GM12878 (cell line): ENCODE data around the gene PCED1B. TPM values are rescaled to one million over a fixed set of nuclear protein-coding genes. Genes with fewer than 3 reads are reported as not detected.

ENCODE experiments used
- ATAC-seq: fragments of 200-7000 bp; cut with Tn5 transposase; 3 replicates; pipeline ENCODE4 v1.9.1; 2020; ENCODE audit warnings: mild to moderate bottlenecking, moderate library complexity
- BruUV-seq: library from RNA; stranded (reverse); fragments of 400-500 nt; replicated peaks from 2 replicates; lab custom pipeline; 2021; lab: Mats Ljungman, UMichigan
- CTCF ChIA-PET: fragments of 300-600 bp; sonication (Branson Sonifier 250); formaldehyde crosslinking; extraction: SDS; loops from one replicate; lab custom pipeline; 2021; ENCODE audit warnings: inconsistent platforms; lab: Yijun Ruan, JAX
- POLR2A ChIA-PET: fragments of 350-600 bp; formaldehyde crosslinking; extraction: SDS; loops from one replicate; lab custom pipeline; 2021; ENCODE audit warnings: inconsistent platforms; lab: Charles Lee
- RAD21 ChIA-PET: fragments of 300-600 bp; sonication (Branson Sonifier 250); formaldehyde crosslinking; loops from one replicate; lab custom pipeline; 2023; ENCODE audit warnings: antibody characterized with exemption; ENCODE audit not compliant: unreplicated experiment; lab: Charles Lee
- SMC1A ChIA-PET: fragments of 300-600 bp; sonication (Branson Sonifier 250); formaldehyde crosslinking; loops from one replicate; lab custom pipeline; 2023; ENCODE audit not compliant: unreplicated experiment, uncharacterized antibody; lab: Charles Lee
- DNase-seq: peaks from one replicate; pipeline ENCODE4 v3.0.0-alpha.2; 2011; ENCODE audit warnings: low read depth, low spot score
- FAIRE-seq: peaks from 3 replicates; lab custom pipeline; 2011; peaks lifted over from hg19 to GRCh38; lab: Jason Lieb, UNC
- H2AFZ ChIP-seq: 2 replicates; pipeline ENCODE4 v1.6.0; 2011; ENCODE audit warnings: low read depth, low read length, control low read depth; ENCODE audit not compliant: control insufficient read depth
- H3K27ac ChIP-seq: 2 replicates; pipeline ENCODE4 v1.5.1; 2011; ENCODE audit warnings: control low read depth; ENCODE audit not compliant: control insufficient read depth, insufficient read depth
- H3K27me3 ChIP-seq, 2 experiments: replicated peaks in 1 of 2; 2 replicates each; pipeline versions ENCODE4 v1.6.0 to v1.6.1; 2011; ENCODE audit warnings: low read length in 1 of 2; ENCODE audit not compliant: control insufficient read depth in 2 of 2, insufficient read depth in 2 of 2
- H3K36me3 ChIP-seq, 2 experiments: 2 replicates each; pipeline ENCODE4 v1.5.1; 2011; ENCODE audit warnings: low read length in 1 of 2; ENCODE audit not compliant: control insufficient read depth in 2 of 2, insufficient read depth in 2 of 2
- H3K4me1 ChIP-seq: 2 replicates; pipeline ENCODE4 v1.6.1; 2011; ENCODE audit warnings: mild to moderate bottlenecking, low read length, moderate library complexity, mixed read lengths; ENCODE audit not compliant: control insufficient read depth, insufficient read depth
- H3K4me2 ChIP-seq: 2 replicates; pipeline ENCODE4 v1.6.0; 2011; ENCODE audit warnings: control low read depth; ENCODE audit not compliant: control insufficient read depth, insufficient read depth
- H3K4me3 ChIP-seq: fragments of 200-600 bp; sonication (generic); 2 replicates; pipeline ENCODE4 v1.5.1; 2016
- H3K79me2 ChIP-seq: 2 replicates; pipeline ENCODE4 v1.6.0; 2011; ENCODE audit warnings: low read length; ENCODE audit not compliant: control insufficient read depth, insufficient read depth
- H3K9ac ChIP-seq: 2 replicates; pipeline ENCODE4 v1.8.0; 2011; ENCODE audit warnings: low read length, control low read depth, mixed read lengths; ENCODE audit not compliant: control insufficient read depth, insufficient read depth
- H3K9me3 ChIP-seq: replicated peaks from 3 replicates; pipeline ENCODE4 v1.5.1; 2011; ENCODE audit warnings: mild to moderate bottlenecking, low read length; ENCODE audit not compliant: control insufficient read depth, insufficient read depth
- H4K20me1 ChIP-seq: 2 replicates; pipeline ENCODE4 v1.6.0; 2011; ENCODE audit not compliant: control insufficient read depth, insufficient read depth
- ASH2L ChIP-seq: fragments of 300-600, 200-600 bp; sonication (generic); IDR thresholded peaks from 2 replicates; pipeline ENCODE4 v1.6.1; 2017; ENCODE audit warnings: low read depth, mild to moderate bottlenecking, borderline replicate concordance
- EZH2 ChIP-seq: IDR thresholded peaks from 2 replicates; pipeline ENCODE4 v1.6.1; 2012; ENCODE audit warnings: low read depth, mild to moderate bottlenecking, control low read depth, inconsistent platforms, low read length, borderline replicate concordance; ENCODE audit not compliant: control insufficient read depth
- GATAD2B ChIP-seq: fragments of 450-650 bp; conservative IDR thresholded peaks from 2 replicates; pipeline ENCODE4 v1.6.1; 2017; ENCODE audit warnings: low read depth, mild to moderate bottlenecking, moderate library complexity
- IKZF2 ChIP-seq, 2 experiments: fragments of 450-650 bp; IDR thresholded peaks; 2 replicates each; pipeline ENCODE4 v1.6.1; 2017; ENCODE audit warnings: mild to moderate bottlenecking in 2 of 2, moderate library complexity in 2 of 2
- JUNB ChIP-seq: IDR thresholded peaks from 2 replicates; pipeline ENCODE4 v1.6.1; 2016; ENCODE audit warnings: antibody characterized with exemption, mild to moderate bottlenecking
- MTA3 ChIP-seq: IDR thresholded peaks from 2 replicates; pipeline ENCODE4 v1.6.1; 2012; ENCODE audit warnings: low read length, inconsistent platforms, borderline replicate concordance
- MYC ChIP-seq: IDR thresholded peaks from 2 replicates; pipeline ENCODE4 v1.6.1; 2011; ENCODE audit warnings: mild to moderate bottlenecking, low read length, moderate library complexity, inconsistent platforms; ENCODE audit not compliant: insufficient read depth, insufficient replicate concordance, insufficient read length, severe bottlenecking
- NFYB ChIP-seq: IDR thresholded peaks from 2 replicates; pipeline ENCODE4 v1.6.1; 2011; ENCODE audit warnings: low read depth, mild to moderate bottlenecking, low read length, improper control_type of control experiment, moderate library complexity; ENCODE audit not compliant: insufficient read depth
- NR2C1 ChIP-seq: fragments of 450-650 bp; IDR thresholded peaks from 2 replicates; pipeline ENCODE4 v1.6.1; 2017; ENCODE audit warnings: antibody characterized with exemption, mild to moderate bottlenecking, moderate library complexity
- RB1 ChIP-seq: fragments of 450-650 bp; formaldehyde crosslinking; IDR thresholded peaks from 2 replicates; pipeline ENCODE4 v1.6.1; 2017; ENCODE audit warnings: mild to moderate bottlenecking, borderline replicate concordance
- ZNF274 ChIP-seq: IDR thresholded peaks from one replicate; pipeline ENCODE4 v1.8.0; 2011; ENCODE audit not compliant: insufficient read length, insufficient read depth
- WGBS: methylation state at CpG from one replicate; pipeline ENCODE4 v1.1.6; 2016; ENCODE audit warnings: low lambda C conversion rate; ENCODE audit not compliant: insufficient replicate concordance, insufficient coverage; ENCODE audit errors: missing lambda C conversion rate; 5-methylcytosine and 5-hydroxymethylcytosine counted together
- in situ Hi-C: fragments of 300-500 bp; cut with MboI; formaldehyde crosslinking; loops from 9 replicates; pipeline ENCODE4 v1.14.3; 2018; ENCODE audit warnings: mixed read lengths
- intact Hi-C: fragments of 100-400 bp; cut with micrococcal nuclease; formaldehyde crosslinking; loops from one replicate; pipeline ENCODE4 v1.14.2; 2022; ENCODE audit not compliant: unreplicated experiment
- polyA plus RNA-seq, 11 experiments: library from polyadenylated mRNA; depleted of rRNA in 4 of 11; unstranded in 6 of 11; stranded (reverse) in 5 of 11; fragments of >200 nt; fragmentation: Nextera tagmentation in 4 of 11; fragmentation: Illumina TruSeq in 1 of 11; extraction: Ambion mirVana in 4 of 11; extraction: Trizol in 1 of 11; gene quantifications; 1 replicate in 1 of 11; 2 replicates in 10 of 11; pipeline versions ENCODE4 v1.2.1 to v1.2.3, GENCODE V29; 2011 to 2016; ENCODE audit warnings: inconsistent platforms in 2 of 11, missing spikeins in 2 of 11, low read depth in 1 of 11
- total RNA-seq, 4 experiments: library from RNA; depleted of rRNA in 3 of 4; stranded (reverse); fragments of >200 nt in 3 of 4; fragmentation: Illumina TruSeq in 1 of 4; extraction: Trizol in 1 of 4; gene quantifications; 2 replicates each; pipeline versions ENCODE4 v1.2.1 to v1.2.3, GENCODE V29; 2013 to 2021
- TF ChIP-seq, protein P1 (sequence below): fragments of 450-650 bp; formaldehyde crosslinking; IDR thresholded peaks from 2 replicates; pipeline ENCODE4 v1.4.0; 2020; ENCODE audit warnings: mild to moderate bottlenecking, moderate library complexity
- TF ChIP-seq, protein P2 (sequence below): IDR thresholded peaks from 2 replicates; pipeline ENCODE4 v1.6.1; 2012; ENCODE audit warnings: low read length, inconsistent platforms
- TF ChIP-seq, protein P3 (sequence below): IDR thresholded peaks from 2 replicates; pipeline ENCODE4 v1.6.1; 2012; ENCODE audit warnings: low read depth, low read length, improper control_type of control experiment
- TF ChIP-seq, protein P4 (sequence below): fragments of 450-650 bp; IDR thresholded peaks from 2 replicates; pipeline ENCODE4 v1.6.1; 2017; ENCODE audit warnings: antibody characterized with exemption, mild to moderate bottlenecking, moderate library complexity

PCED1B gene
- total and polyA plus RNA-seq, 10 of the 15 experiments (the other 5 are each of a cell fraction or from before 2014, with no cell fraction given) = 0.80 to 8.8 (median 3.0) TPM

DNA sequence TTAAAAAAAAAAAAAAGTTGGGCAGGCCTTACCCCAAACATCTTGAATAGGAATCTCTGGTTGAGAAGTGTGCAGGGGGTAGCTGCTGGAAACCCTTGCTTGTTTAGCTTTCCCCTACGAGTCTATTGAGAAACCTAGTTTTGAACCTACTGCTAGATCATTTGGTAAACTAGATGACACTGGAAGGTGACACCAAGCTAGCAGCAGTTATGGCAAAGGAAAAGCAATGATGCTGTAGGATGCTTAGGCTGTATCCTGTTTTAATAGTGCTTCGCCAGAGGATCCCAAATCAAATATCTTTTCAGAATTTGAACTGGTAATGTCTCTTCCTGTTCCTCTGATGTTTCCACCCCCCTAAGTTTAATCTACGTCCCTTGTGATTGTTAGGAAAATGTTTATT lies 5.5 kb upstream of the PCED1B start (continued):
- TF ChIP-seq, protein P1, sequence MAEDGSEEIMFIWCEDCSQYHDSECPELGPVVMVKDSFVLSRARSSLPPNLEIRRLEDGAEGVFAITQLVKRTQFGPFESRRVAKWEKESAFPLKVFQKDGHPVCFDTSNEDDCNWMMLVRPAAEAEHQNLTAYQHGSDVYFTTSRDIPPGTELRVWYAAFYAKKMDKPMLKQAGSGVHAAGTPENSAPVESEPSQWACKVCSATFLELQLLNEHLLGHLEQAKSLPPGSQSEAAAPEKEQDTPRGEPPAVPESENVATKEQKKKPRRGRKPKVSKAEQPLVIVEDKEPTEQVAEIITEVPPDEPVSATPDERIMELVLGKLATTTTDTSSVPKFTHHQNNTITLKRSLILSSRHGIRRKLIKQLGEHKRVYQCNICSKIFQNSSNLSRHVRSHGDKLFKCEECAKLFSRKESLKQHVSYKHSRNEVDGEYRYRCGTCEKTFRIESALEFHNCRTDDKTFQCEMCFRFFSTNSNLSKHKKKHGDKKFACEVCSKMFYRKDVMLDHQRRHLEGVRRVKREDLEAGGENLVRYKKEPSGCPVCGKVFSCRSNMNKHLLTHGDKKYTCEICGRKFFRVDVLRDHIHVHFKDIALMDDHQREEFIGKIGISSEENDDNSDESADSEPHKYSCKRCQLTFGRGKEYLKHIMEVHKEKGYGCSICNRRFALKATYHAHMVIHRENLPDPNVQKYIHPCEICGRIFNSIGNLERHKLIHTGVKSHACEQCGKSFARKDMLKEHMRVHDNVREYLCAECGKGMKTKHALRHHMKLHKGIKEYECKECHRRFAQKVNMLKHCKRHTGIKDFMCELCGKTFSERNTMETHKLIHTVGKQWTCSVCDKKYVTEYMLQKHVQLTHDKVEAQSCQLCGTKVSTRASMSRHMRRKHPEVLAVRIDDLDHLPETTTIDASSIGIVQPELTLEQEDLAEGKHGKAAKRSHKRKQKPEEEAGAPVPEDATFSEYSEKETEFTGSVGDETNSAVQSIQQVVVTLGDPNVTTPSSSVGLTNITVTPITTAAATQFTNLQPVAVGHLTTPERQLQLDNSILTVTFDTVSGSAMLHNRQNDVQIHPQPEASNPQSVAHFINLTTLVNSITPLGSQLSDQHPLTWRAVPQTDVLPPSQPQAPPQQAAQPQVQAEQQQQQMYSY = no peak
- TF ChIP-seq JUNB (no peak), MYC (no peak), EZH2 (no peak)

DNA sequence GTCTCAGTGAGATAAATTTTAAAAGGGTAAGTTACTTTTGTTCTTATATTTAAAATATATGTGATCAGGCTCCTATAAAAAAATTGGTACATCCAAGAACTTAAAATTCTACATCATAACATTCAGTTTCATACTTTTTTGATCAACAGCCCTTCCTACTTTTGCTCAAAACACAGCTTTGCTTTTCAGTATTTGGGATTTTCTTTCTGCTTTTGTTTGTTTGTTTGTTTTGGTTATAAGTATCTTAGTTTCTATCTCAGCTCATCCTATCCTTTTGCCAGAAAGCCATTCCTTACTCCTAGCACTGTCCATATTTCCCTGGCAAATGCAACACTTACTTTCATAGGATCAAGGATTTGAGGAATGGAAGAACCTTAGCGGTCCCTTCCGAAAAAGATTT lies 4.7 kb upstream of the PCED1B start:
- Histone ChIP-seq H3K79me2 (no peaks in the 10 kb centered on the region), H3K27me3 (peaks cover 8 to 16% of the 10 kb centered on the region in 2 experiments), H3K4me2 (no peak overlapping the region), H3K36me3 (no peaks in the 10 kb centered on the region), H3K4me3 (no peak overlapping the region), H3K27ac (no peak overlapping the region), H3K9me3 (no peaks in the 10 kb centered on the region), H3K9ac (no peak overlapping the region), H4K20me1 (no peaks in the 10 kb centered on the region), H2AFZ (no peak overlapping the region), H3K4me1 (no peaks in the 10 kb centered on the region)
- ChIA-PET SMC1A (interaction anchor here (1.1 kb wide), 1 partner anchor 232 kb away, joined by 3 read pairs; no protein-coding TSS in a partner anchor), POLR2A (no interaction called here), RAD21 (interaction anchor here (1.0 to 1.1 kb wide), 2 partner anchors 133 to 141 kb away, joined by 3 read pairs; no protein-coding TSS in a partner anchor), CTCF (interaction anchor here (0.6 to 2.2 kb wide), 3 partner anchors 42 to 323 kb away, joined by 3 to 12 read pairs (median 3); no protein-coding TSS in a partner anchor)
- in situ Hi-C loops (no loop called here), intact Hi-C loops (no loop called here)
- no peak for ATAC-seq
- WGBS = 97% methylated on average over 2 of the region's 2 CpGs
- BruUV-seq = no TSS peak
- DNase-seq = no peak
- FAIRE-seq = no peak
- TF ChIP-seq, protein P2, sequence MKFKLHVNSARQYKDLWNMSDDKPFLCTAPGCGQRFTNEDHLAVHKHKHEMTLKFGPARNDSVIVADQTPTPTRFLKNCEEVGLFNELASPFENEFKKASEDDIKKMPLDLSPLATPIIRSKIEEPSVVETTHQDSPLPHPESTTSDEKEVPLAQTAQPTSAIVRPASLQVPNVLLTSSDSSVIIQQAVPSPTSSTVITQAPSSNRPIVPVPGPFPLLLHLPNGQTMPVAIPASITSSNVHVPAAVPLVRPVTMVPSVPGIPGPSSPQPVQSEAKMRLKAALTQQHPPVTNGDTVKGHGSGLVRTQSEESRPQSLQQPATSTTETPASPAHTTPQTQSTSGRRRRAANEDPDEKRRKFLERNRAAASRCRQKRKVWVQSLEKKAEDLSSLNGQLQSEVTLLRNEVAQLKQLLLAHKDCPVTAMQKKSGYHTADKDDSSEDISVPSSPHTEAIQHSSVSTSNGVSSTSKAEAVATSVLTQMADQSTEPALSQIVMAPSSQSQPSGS = no peak
- TF ChIP-seq NR2C1 (no peak), ASH2L (no peak), RB1 (no peak), ZNF274 (no peak), MTA3 (no peak), GATAD2B (no peak), IKZF2 (IDR thresholded peaks at IDR 0.05) (no peak), NFYB (no peak)
- TF ChIP-seq, protein P3, sequence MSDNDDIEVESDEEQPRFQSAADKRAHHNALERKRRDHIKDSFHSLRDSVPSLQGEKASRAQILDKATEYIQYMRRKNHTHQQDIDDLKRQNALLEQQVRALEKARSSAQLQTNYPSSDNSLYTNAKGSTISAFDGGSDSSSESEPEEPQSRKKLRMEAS = no peak
- TF ChIP-seq, protein P4, sequence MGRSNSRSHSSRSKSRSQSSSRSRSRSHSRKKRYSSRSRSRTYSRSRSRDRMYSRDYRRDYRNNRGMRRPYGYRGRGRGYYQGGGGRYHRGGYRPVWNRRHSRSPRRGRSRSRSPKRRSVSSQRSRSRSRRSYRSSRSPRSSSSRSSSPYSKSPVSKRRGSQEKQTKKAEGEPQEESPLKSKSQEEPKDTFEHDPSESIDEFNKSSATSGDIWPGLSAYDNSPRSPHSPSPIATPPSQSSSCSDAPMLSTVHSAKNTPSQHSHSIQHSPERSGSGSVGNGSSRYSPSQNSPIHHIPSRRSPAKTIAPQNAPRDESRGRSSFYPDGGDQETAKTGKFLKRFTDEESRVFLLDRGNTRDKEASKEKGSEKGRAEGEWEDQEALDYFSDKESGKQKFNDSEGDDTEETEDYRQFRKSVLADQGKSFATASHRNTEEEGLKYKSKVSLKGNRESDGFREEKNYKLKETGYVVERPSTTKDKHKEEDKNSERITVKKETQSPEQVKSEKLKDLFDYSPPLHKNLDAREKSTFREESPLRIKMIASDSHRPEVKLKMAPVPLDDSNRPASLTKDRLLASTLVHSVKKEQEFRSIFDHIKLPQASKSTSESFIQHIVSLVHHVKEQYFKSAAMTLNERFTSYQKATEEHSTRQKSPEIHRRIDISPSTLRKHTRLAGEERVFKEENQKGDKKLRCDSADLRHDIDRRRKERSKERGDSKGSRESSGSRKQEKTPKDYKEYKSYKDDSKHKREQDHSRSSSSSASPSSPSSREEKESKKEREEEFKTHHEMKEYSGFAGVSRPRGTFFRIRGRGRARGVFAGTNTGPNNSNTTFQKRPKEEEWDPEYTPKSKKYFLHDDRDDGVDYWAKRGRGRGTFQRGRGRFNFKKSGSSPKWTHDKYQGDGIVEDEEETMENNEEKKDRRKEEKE = no peak
